OCI-LY7 (cell line): Measurements from ENCODE around the gene EEPD1. TPM values are rescaled to one million over a fixed set of nuclear protein-coding genes. Genes with fewer than 3 reads are reported as not detected.

ENCODE experiments used
- BruUV-seq: library from RNA; stranded (reverse); fragments of 400-500 nt; replicated peaks from 2 replicates; lab custom pipeline; 2021; lab: Mats Ljungman, UMichigan
- CTCF ChIA-PET: fragments of 300-600 bp; sonication (Branson Sonifier 250); formaldehyde crosslinking; loops from one replicate; lab custom pipeline; 2022; ENCODE audit warnings: antibody characterized with exemption; ENCODE audit not compliant: unreplicated experiment; lab: Charles Lee
- POLR2A ChIA-PET: fragments of 300-600 bp; sonication (Branson Sonifier 250); formaldehyde crosslinking; loops from one replicate; lab custom pipeline; 2022; ENCODE audit warnings: antibody characterized with exemption; lab: Charles Lee
- DNase-seq: peaks from one replicate; pipeline ENCODE4 v3.0.0-alpha.2; 2015; ENCODE audit warnings: low spot score
- H2AFZ ChIP-seq: fragments of 200-600 bp; sonication (generic), shearing (Covaris generic); 2 replicates; pipeline ENCODE4 v1.6.1; 2014; ENCODE audit warnings: mild to moderate bottlenecking, antibody characterized with exemption, low read length, moderate library complexity
- H3K27ac ChIP-seq: fragments of 200-600 bp; sonication (generic); 2 replicates; pipeline ENCODE4 v1.5.1; 2014; ENCODE audit warnings: mixed run types, low read depth, mild to moderate bottlenecking, moderate library complexity, low read length, inconsistent platforms; ENCODE audit not compliant: poor library complexity, severe bottlenecking
- H3K36me3 ChIP-seq: fragments of 200-600 bp; sonication (generic); 2 replicates; pipeline ENCODE4 v1.6.1; 2014; ENCODE audit warnings: mild to moderate bottlenecking, antibody characterized with exemption, low read length, moderate library complexity, mixed read lengths; ENCODE audit not compliant: insufficient read depth
- H3K4me1 ChIP-seq: fragments of 200-600 bp; sonication (generic); 2 replicates; pipeline ENCODE4 v1.5.1; 2014; ENCODE audit warnings: mild to moderate bottlenecking, low read length; ENCODE audit not compliant: insufficient read depth, poor library complexity, severe bottlenecking
- H3K4me2 ChIP-seq: fragments of 200-600 bp; sonication (generic); 2 replicates; pipeline ENCODE4 v1.6.1; 2014; ENCODE audit warnings: mild to moderate bottlenecking, low read length
- H3K4me3 ChIP-seq: fragments of 200-600 bp; sonication (generic); 2 replicates; pipeline ENCODE4 v1.5.1; 2014; ENCODE audit warnings: mild to moderate bottlenecking, low read depth, low read length; ENCODE audit not compliant: poor library complexity, severe bottlenecking
- H3K79me2 ChIP-seq: fragments of 200-600 bp; sonication (generic); 2 replicates; pipeline ENCODE4 v1.6.1; 2016; ENCODE audit warnings: low read depth, mild to moderate bottlenecking, low read length, moderate library complexity, mixed read lengths; ENCODE audit not compliant: insufficient read depth
- H3K9me2 ChIP-seq: fragments of 200-600 bp; sonication (generic); 2 replicates; pipeline ENCODE4 v1.6.1; 2016; ENCODE audit warnings: mild to moderate bottlenecking, low read length, mixed read lengths; ENCODE audit not compliant: insufficient read depth
- H3K9me3 ChIP-seq: fragments of 200-600 bp; sonication (generic); 2 replicates; pipeline ENCODE4 v1.6.1; 2014; ENCODE audit warnings: mild to moderate bottlenecking, mixed run types, low read length, mixed read lengths
- H4K20me1 ChIP-seq: fragments of 200-600 bp; sonication (generic); 2 replicates; pipeline ENCODE4 v1.6.1; 2014; ENCODE audit warnings: mild to moderate bottlenecking, antibody characterized with exemption, low read length, moderate library complexity, mixed read lengths; ENCODE audit not compliant: insufficient read depth
- EZH2phosphoT487 ChIP-seq: fragments of 200-600 bp; sonication (generic); IDR thresholded peaks from 2 replicates; pipeline ENCODE4 v1.6.1; 2018; ENCODE audit warnings: low read depth, borderline replicate concordance, mild to moderate bottlenecking, mixed run types, antibody characterized with exemption, low read length, moderate library complexity, mixed read lengths
- intact Hi-C: fragments of 100-400 bp; cut with micrococcal nuclease; formaldehyde crosslinking; loops from one replicate; pipeline ENCODE4 v1.10.0; 2022; ENCODE audit not compliant: unreplicated experiment
- total RNA-seq, 2 experiments: library from RNA; depleted of rRNA in 1 of 2; stranded (reverse); fragments of >200 nt in 1 of 2; shearing (Covaris generic) in 1 of 2; gene quantifications; 2 replicates each; pipeline ENCODE4 v1.2.3, GENCODE V29; 2014 to 2022
- TF ChIP-seq, protein P1 (sequence below): fragments of 200-600 bp; sonication (generic); conservative IDR thresholded peaks from 2 replicates; pipeline ENCODE4 v1.5.1; 2014; ENCODE audit warnings: mild to moderate bottlenecking, antibody characterized with exemption, low read length, moderate library complexity, mixed read lengths

EEPD1 gene
- total RNA-seq, 2 experiments from 2014 or later, result 1.7 to 8.1 TPM

DNA sequence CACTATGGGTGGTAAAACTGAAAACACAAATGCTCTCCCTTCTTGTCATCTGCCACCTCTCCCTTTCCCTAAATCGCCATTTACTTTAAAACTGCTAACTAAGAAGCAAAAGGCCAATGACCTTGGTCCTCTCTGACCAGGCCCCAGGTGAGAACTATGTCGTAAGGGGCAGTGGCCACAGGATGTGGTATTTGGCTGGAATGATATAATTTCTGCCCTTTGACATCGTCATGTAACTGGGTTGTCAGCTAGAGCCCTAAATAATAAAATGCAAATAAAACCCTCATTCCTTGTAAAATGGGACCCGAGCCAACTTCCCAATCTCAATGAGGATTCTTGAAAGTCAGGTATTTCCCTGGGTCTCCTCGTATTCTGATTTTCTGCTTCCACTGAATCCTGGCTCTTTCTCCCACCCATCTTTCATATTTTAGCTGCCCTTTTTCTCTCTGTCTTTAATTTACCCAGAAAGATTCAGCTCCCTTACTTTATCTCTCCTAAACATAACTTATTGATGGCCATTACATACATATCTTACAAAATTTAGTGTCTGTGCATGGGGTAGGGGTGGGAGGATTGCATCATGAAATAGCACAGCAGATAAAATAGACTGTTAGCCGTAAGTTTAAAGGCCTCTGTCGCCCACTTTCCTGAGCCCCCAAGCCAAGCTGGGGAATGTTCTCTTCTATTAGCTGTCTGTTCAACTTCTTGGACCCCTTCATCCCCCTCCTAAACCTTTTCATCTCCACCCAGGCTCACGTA, 3.2 kb upstream of the EEPD1 start:
- no TSS peak for BruUV-seq
- Histone ChIP-seq H4K20me1 (no peaks in the 10 kb centered on the region), H3K27ac (no peak overlapping the region), H3K4me3 (no peak overlapping the region), H3K4me1 (peaks cover 12% of the 10 kb centered on the region), H3K36me3 (no peaks in the 10 kb centered on the region), H2AFZ (no peak overlapping the region), H3K9me3 (no peaks in the 10 kb centered on the region), H3K9me2 (no peaks in the 10 kb centered on the region), H3K4me2 (no peak overlapping the region), H3K79me2 (no peaks in the 10 kb centered on the region)
- DNase-seq, result no peak
- POLR2A ChIA-PET, result no interaction called here
- TF ChIP-seq, protein P1, sequence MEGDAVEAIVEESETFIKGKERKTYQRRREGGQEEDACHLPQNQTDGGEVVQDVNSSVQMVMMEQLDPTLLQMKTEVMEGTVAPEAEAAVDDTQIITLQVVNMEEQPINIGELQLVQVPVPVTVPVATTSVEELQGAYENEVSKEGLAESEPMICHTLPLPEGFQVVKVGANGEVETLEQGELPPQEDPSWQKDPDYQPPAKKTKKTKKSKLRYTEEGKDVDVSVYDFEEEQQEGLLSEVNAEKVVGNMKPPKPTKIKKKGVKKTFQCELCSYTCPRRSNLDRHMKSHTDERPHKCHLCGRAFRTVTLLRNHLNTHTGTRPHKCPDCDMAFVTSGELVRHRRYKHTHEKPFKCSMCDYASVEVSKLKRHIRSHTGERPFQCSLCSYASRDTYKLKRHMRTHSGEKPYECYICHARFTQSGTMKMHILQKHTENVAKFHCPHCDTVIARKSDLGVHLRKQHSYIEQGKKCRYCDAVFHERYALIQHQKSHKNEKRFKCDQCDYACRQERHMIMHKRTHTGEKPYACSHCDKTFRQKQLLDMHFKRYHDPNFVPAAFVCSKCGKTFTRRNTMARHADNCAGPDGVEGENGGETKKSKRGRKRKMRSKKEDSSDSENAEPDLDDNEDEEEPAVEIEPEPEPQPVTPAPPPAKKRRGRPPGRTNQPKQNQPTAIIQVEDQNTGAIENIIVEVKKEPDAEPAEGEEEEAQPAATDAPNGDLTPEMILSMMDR, result no peak
- no peak for TF ChIP-seq EZH2phosphoT487
- CTCF ChIA-PET, result no interaction called here
- intact Hi-C loops, result loop anchor here (10.0 kb wide), 2 partner anchors 345 to 425 kb away; partner anchors contain the start of gene SEPTIN7

DNA sequence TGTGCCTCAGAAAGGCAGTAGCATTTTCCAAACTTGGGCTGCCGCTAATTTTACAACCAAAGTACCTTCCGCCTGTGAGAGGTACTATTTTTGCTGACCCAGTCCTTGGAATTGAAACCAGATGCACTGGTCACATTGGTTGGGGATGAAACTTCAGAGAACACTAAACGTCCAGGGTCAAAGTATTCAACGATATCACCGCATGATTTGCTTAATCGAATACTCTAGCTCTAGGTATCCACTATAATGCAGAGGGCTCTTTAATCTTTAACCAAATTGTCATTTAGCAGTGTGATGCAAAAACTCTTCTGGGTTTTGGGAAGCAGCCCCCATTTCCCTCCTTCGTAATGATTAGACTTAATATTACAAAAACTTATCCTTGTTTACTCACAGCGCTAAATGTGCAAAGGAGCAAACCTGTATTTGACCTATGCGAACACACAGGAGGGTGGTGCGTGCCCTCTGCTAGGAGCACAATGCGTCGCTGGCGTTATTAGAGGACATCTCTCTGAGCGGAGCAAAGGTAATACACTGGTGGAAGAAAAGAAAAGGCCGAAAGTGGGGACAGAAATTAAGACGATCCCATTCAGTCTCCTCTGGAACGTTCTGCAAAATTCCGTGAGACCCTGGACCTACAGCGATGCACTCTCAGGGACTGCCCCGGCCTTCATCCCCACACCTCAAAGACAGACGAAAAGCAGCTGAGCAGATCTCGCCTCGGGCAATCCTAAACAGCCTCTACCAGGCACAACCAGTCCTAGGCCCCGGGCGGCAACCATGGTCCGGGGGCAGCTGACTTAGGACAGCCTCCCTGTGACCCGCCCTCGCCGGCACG, 916 bp upstream of the EEPD1 start:
- intact Hi-C loops, result loop anchor here (2.0 to 10.0 kb wide), 4 partner anchors 39 to 427 kb away; partner anchors contain the start of gene SEPTIN7
- ChIA-PET CTCF (no interaction called here), POLR2A (interaction anchor here (0.9 kb wide), 1 partner anchor 13 kb away, joined by 5 read pairs; no protein-coding TSS in a partner anchor)
- Histone ChIP-seq H3K79me2 (no peaks in the 10 kb centered on the region), H4K20me1 (no peaks in the 10 kb centered on the region), H2AFZ (peak overlapping the region; percentile 47; the same call in 1 of the 2 replicates), H3K4me2 (peak overlapping the region; percentile 98), H3K9me2 (no peaks in the 10 kb centered on the region), H3K4me1 (peaks cover 25% of the 10 kb centered on the region), H3K9me3 (no peaks in the 10 kb centered on the region), H3K27ac (no peak overlapping the region), H3K36me3 (no peaks in the 10 kb centered on the region), H3K4me3 (peak overlapping the region; percentile 76)
- no TSS peak for BruUV-seq
- TF ChIP-seq EZH2phosphoT487, result no peak
- TF ChIP-seq, protein P1, result no peak
- no peak for DNase-seq
